Keratinocyte (primary cell): ENCODE data around the gene EFR3B. TPM values are rescaled to one million over a fixed set of nuclear protein-coding genes. Genes with fewer than 3 reads are reported as not detected.
"Not testable (repeated sequence)": the region's sequence is repeated elsewhere in the genome, so short reads cannot be mapped to it uniquely, and the experiment has no call there.

Experiments
- DNase-seq: peaks from one replicate; pipeline ENCODE4 v3.0.0-alpha.2; 2011; ENCODE audit warnings: low read depth, missing footprints, low spot score
- FAIRE-seq: peaks from 2 replicates; lab custom pipeline; 2011; peaks lifted over from hg19 to GRCh38; lab: Jason Lieb, UNC
- H2AFZ ChIP-seq: 2 replicates; pipeline ENCODE4 v1.6.0; 2012; ENCODE audit warnings: low read length, control low read depth, inconsistent platforms; ENCODE audit not compliant: control insufficient read depth
- H3K27ac ChIP-seq: 2 replicates; pipeline ENCODE4 v1.5.1; 2011; ENCODE audit warnings: low read length; ENCODE audit not compliant: control insufficient read depth, insufficient read depth
- H3K27me3 ChIP-seq: 3 replicates; pipeline ENCODE4 v1.6.0; 2011; ENCODE audit warnings: low read length; ENCODE audit not compliant: control insufficient read depth, insufficient read depth; ENCODE audit errors: extremely low read depth
- H3K36me3 ChIP-seq, 2 experiments: 2 replicates in 1 of 2; 3 replicates in 1 of 2; pipeline ENCODE4 v1.5.1; 2011; ENCODE audit warnings: low read length in 2 of 2, mild to moderate bottlenecking in 1 of 2; ENCODE audit not compliant: control insufficient read depth in 2 of 2, insufficient read depth in 2 of 2; ENCODE audit errors: extremely low read depth in 1 of 2
- H3K4me1 ChIP-seq: 3 replicates; pipeline ENCODE4 v1.5.1; 2011; ENCODE audit warnings: low read length; ENCODE audit not compliant: control insufficient read depth, insufficient read depth; ENCODE audit errors: extremely low read depth
- H3K4me2 ChIP-seq: 3 replicates; pipeline ENCODE4 v1.6.0; 2011; ENCODE audit warnings: low read depth, low read length; ENCODE audit not compliant: control insufficient read depth, insufficient read depth; ENCODE audit errors: extremely low read depth
- H3K4me3 ChIP-seq, 3 experiments: fragments of 200-600 bp in 1 of 3; sonication (generic) in 1 of 3; 2 replicates in 2 of 3; 3 replicates in 1 of 3; pipeline ENCODE4 v1.5.1; 2011 to 2016; ENCODE audit warnings: low read length in 3 of 3, mild to moderate bottlenecking in 3 of 3, control low read depth in 2 of 3, inconsistent platforms in 1 of 3, low read depth in 1 of 3, mixed read lengths in 1 of 3, mixed run types in 1 of 3, moderate library complexity in 1 of 3; ENCODE audit not compliant: control insufficient read depth in 2 of 3, insufficient read depth in 2 of 3; ENCODE audit errors: extremely low read depth in 1 of 3
- H3K79me2 ChIP-seq: 2 replicates; pipeline ENCODE4 v1.6.0; 2012; ENCODE audit warnings: low read length; ENCODE audit not compliant: control insufficient read depth, insufficient read depth
- H3K9ac ChIP-seq: 3 replicates; pipeline ENCODE4 v1.6.0; 2011; ENCODE audit warnings: low read length; ENCODE audit not compliant: control insufficient read depth, insufficient read depth; ENCODE audit errors: extremely low read depth
- H3K9me1 ChIP-seq: 3 replicates; pipeline ENCODE4 v1.6.0; 2011; ENCODE audit warnings: low read length; ENCODE audit not compliant: control insufficient read depth, insufficient read depth; ENCODE audit errors: extremely low read depth
- H3K9me3 ChIP-seq: 2 replicates; pipeline ENCODE4 v1.5.1; 2012; ENCODE audit warnings: low read depth, low read length; ENCODE audit not compliant: control insufficient read depth
- H4K20me1 ChIP-seq: 3 replicates; pipeline ENCODE4 v1.6.0; 2011; ENCODE audit warnings: low read length; ENCODE audit not compliant: control insufficient read depth, insufficient read depth; ENCODE audit errors: extremely low read depth
- CTCF ChIP-seq, 3 experiments: IDR thresholded peaks in 1 of 3; conservative IDR thresholded peaks in 1 of 3; optimal IDR thresholded peaks in 1 of 3; 2 replicates in 2 of 3; 3 replicates in 1 of 3; pipeline versions ENCODE3 to v1.5.1; 2011; ENCODE audit warnings: low read length in 3 of 3, mild to moderate bottlenecking in 3 of 3, moderate library complexity in 2 of 3, control low read depth in 1 of 3, inconsistent platforms in 1 of 3; ENCODE audit not compliant: insufficient read depth in 2 of 3; ENCODE audit errors: extremely low read depth in 1 of 3
- EZH2 ChIP-seq: IDR thresholded peaks from one replicate; pipeline ENCODE4 v1.6.1; 2012; ENCODE audit warnings: inconsistent platforms, mild to moderate bottlenecking, low read length, moderate library complexity
- dilution Hi-C: fragments of 300-500 bp; cut with MboI; formaldehyde crosslinking; loops from one replicate; pipeline ENCODE4 v1.7.0; 2020; ENCODE audit warnings: low sequenced_read_pairs; ENCODE audit not compliant: extremely low pct_ligation_motif_present
- polyA plus RNA-seq, 5 experiments: library from polyadenylated mRNA; depleted of rRNA in 3 of 5; stranded (reverse) in 3 of 5; stranded (forward) in 1 of 5; unstranded in 1 of 5; fragments of >200 nt; gene quantifications; 1 replicate in 1 of 5; 2 replicates in 3 of 5; 3 replicates in 1 of 5; pipeline versions ENCODE4 v1.2.1 to v1.2.3, GENCODE V29; 2011 to 2012; ENCODE audit warnings: missing spikeins in 2 of 5, low read depth in 1 of 5, low replicate concordance in 1 of 5

Gene EFR3B
- polyA plus RNA-seq, 1 donor (not counting 4 experiments of a cell fraction or from before 2014, with no cell fraction given), result 0.09 TPM

- Histone ChIP-seq H3K4me2 (no peak overlapping the region), H3K79me2 (no peaks in the 10 kb centered on the region), H3K36me3 (no peaks in the 10 kb centered on the region), H3K9me3 (no peaks in the 10 kb centered on the region), H3K4me1 (no peaks in the 10 kb centered on the region), H3K9ac (no peak overlapping the region), H4K20me1 (no peaks in the 10 kb centered on the region), H3K9me1 (no peaks in the 10 kb centered on the region), H3K27ac (no peak overlapping the region), H2AFZ (no peak overlapping the region), H3K27me3 (no peaks in the 10 kb centered on the region), H3K4me3 (no peak overlapping the region)
- no peak for DNase-seq
- dilution Hi-C loops, result no loop called here
- FAIRE-seq, result no peak
- no peak for TF ChIP-seq CTCF (optimal IDR thresholded peaks at IDR 0.05 in 1 of 3, IDR thresholded peaks at IDR 0.05 in 1 of 3, conservative IDR thresholded peaks at IDR 0.05 in 1 of 3; ENCODE audit: extremely low read depth in 1 of 3, insufficient read depth in 2 of 3, low read length in 3 of 3)
- no peak for TF ChIP-seq EZH2
These were observed 107.8 kb downstream of the EFR3B start for GRCh38 chr2:25149646-25150045.

GRCh38 chr2:25150993-25151392 is 109.1 kb downstream of the EFR3B start:
- H3K4me3 ChIP-seq, dilution Hi-C loops, H3K4me2 ChIP-seq, H3K9ac ChIP-seq, H3K27ac ChIP-seq, H4K20me1 ChIP-seq, H3K27me3 ChIP-seq, H3K36me3 ChIP-seq, H3K79me2 ChIP-seq, FAIRE-seq, H3K9me3 ChIP-seq, H3K9me1 ChIP-seq, H2AFZ ChIP-seq, DNase-seq, H3K4me1 ChIP-seq: not testable (repeated sequence)

GRCh38 chr2:25151718-25152117 is 109.8 kb downstream of the EFR3B start:
- dilution Hi-C loops, result no loop called here
- DNase-seq (no peak), FAIRE-seq (no peak)
- Histone ChIP-seq H3K9ac (no peak overlapping the region), H3K36me3 (no peaks in the 10 kb centered on the region), H3K9me1 (no peaks in the 10 kb centered on the region), H2AFZ (no peak overlapping the region), H4K20me1 (no peaks in the 10 kb centered on the region), H3K4me3 (no peak overlapping the region), H3K79me2 (no peaks in the 10 kb centered on the region), H3K4me2 (no peak overlapping the region), H3K27ac (no peak overlapping the region), H3K9me3 (no peaks in the 10 kb centered on the region), H3K27me3 (no peaks in the 10 kb centered on the region), H3K4me1 (no peaks in the 10 kb centered on the region)
- TF ChIP-seq EZH2 (no peak), CTCF (optimal IDR thresholded peaks at IDR 0.05 in 1 of 3, IDR thresholded peaks at IDR 0.05 in 1 of 3, conservative IDR thresholded peaks at IDR 0.05 in 1 of 3; ENCODE audit: extremely low read depth in 1 of 3, insufficient read depth in 2 of 3, low read length in 3 of 3) (no peak)
